Activated naive CD8-positive, alpha-beta T cell (primary cell): ENCODE measurements around the gene S100A2.
A peak's percentile ranks its signal among the peaks of the same experiment; 100 is the strongest.
"Not testable (repeated sequence)": the region's sequence is repeated elsewhere in the genome, so short reads cannot be mapped to it uniquely, and the experiment has no call there.

ENCODE experiments used
- H3K27ac Mint-ChIP-seq: one replicate; pipeline ENCODE4 v1.8.0; 2021; ENCODE audit warnings: mixed read lengths
- H3K27me3 Mint-ChIP-seq: one replicate; pipeline ENCODE4 v1.8.0; 2021; ENCODE audit warnings: mixed read lengths
- H3K36me3 Mint-ChIP-seq: one replicate; pipeline ENCODE4 v1.8.0; 2021; ENCODE audit warnings: mixed read lengths
- H3K4me1 Mint-ChIP-seq: one replicate; pipeline ENCODE4 v1.8.0; 2021; ENCODE audit warnings: low read depth, mixed read lengths
- H3K4me3 Mint-ChIP-seq: one replicate; pipeline ENCODE4 v1.8.0; 2021; ENCODE audit warnings: mild to moderate bottlenecking, mixed read lengths
- H3K9me3 Mint-ChIP-seq: one replicate; pipeline ENCODE4 v1.8.0; 2021; ENCODE audit warnings: low read depth, mixed read lengths

The S100A2 gene

GRCh38 chr1:153606194-153606593, 40.5 kb upstream of the S100A2 start:
- H3K4me3 Mint-ChIP-seq, result no peak overlapping the region
- H3K4me1 Mint-ChIP-seq, result peaks cover 5% of the 10 kb centered on the region
- H3K27me3 Mint-ChIP-seq, result no peaks in the 10 kb centered on the region
- H3K27ac Mint-ChIP-seq, result no peak overlapping the region
- no peaks in the 10 kb centered on the region for H3K36me3 Mint-ChIP-seq
- H3K9me3 Mint-ChIP-seq, result no peaks in the 10 kb centered on the region

- Mint-ChIP-seq H3K4me1 (peaks cover 14% of the 10 kb centered on the region), H3K36me3 (no peaks in the 10 kb centered on the region), H3K27me3 (no peaks in the 10 kb centered on the region), H3K27ac (no peak overlapping the region), H3K9me3 (no peaks in the 10 kb centered on the region), H3K4me3 (no peak overlapping the region)
Measured at GRCh38 chr1:153602749-153603148, 37.1 kb upstream of the S100A2 start.

GRCh38 chr1:153599847-153600246, 34.2 kb upstream of the S100A2 start:
- peaks cover 23% of the 10 kb centered on the region for H3K4me1 Mint-ChIP-seq

GRCh38 chr1:153598309-153599172, 32.9 kb upstream of the S100A2 start:
- peaks cover 23% of the 10 kb centered on the region for H3K4me1 Mint-ChIP-seq
- H3K4me3 Mint-ChIP-seq, result no peak overlapping the region
- H3K27ac Mint-ChIP-seq, result peak overlapping the region; percentile 34
- no peaks in the 10 kb centered on the region for H3K36me3 Mint-ChIP-seq
- no peaks in the 10 kb centered on the region for H3K9me3 Mint-ChIP-seq
- no peaks in the 10 kb centered on the region for H3K27me3 Mint-ChIP-seq

More at GRCh38 chr1:153599847-153600246, 34.2 kb upstream of the S100A2 start:
- no peak overlapping the region for H3K27ac Mint-ChIP-seq
- no peak overlapping the region for H3K4me3 Mint-ChIP-seq
- H3K36me3 Mint-ChIP-seq, result no peaks in the 10 kb centered on the region
- no peaks in the 10 kb centered on the region for H3K27me3 Mint-ChIP-seq
- no peaks in the 10 kb centered on the region for H3K9me3 Mint-ChIP-seq

GRCh38 chr1:153597206-153597605, 31.6 kb upstream of the S100A2 start:
- Mint-ChIP-seq H3K36me3 (no peaks in the 10 kb centered on the region), H3K27ac (no peak overlapping the region), H3K4me3 (no peak overlapping the region)

GRCh38 chr1:153592748-153593147, 27.1 kb upstream of the S100A2 start:
- Mint-ChIP-seq H3K9me3 (no peaks in the 10 kb centered on the region), H3K4me3 (no peak overlapping the region), H3K27ac (no peak overlapping the region), H3K27me3 (no peaks in the 10 kb centered on the region), H3K4me1 (peaks cover 9% of the 10 kb centered on the region), H3K36me3 (no peaks in the 10 kb centered on the region)

More at GRCh38 chr1:153597206-153597605, 31.6 kb upstream of the S100A2 start:
- Mint-ChIP-seq H3K27me3 (no peaks in the 10 kb centered on the region), H3K4me1 (peaks cover 20% of the 10 kb centered on the region), H3K9me3 (no peaks in the 10 kb centered on the region)

GRCh38 chr1:153588482-153588881, 22.8 kb upstream of the S100A2 start:
- Mint-ChIP-seq H3K4me3 (no peak overlapping the region), H3K9me3 (no peaks in the 10 kb centered on the region), H3K4me1 (no peaks in the 10 kb centered on the region), H3K27me3 (no peaks in the 10 kb centered on the region), H3K27ac (no peak overlapping the region), H3K36me3 (no peaks in the 10 kb centered on the region)

- not testable (repeated sequence) for H3K4me3 Mint-ChIP-seq, H3K9me3 Mint-ChIP-seq, H3K27me3 Mint-ChIP-seq
Measured at GRCh38 chr1:153588033-153588432, 22.4 kb upstream of the S100A2 start.

GRCh38 chr1:153587314-153587713, 21.7 kb upstream of the S100A2 start:
- Mint-ChIP-seq H3K4me1 (no peaks in the 10 kb centered on the region), H3K27ac (no peak overlapping the region), H3K27me3 (no peaks in the 10 kb centered on the region), H3K36me3 (no peaks in the 10 kb centered on the region), H3K9me3 (no peaks in the 10 kb centered on the region), H3K4me3 (no peak overlapping the region)

More at GRCh38 chr1:153588033-153588432, 22.4 kb upstream of the S100A2 start:
- not testable (repeated sequence) for H3K36me3 Mint-ChIP-seq, H3K27ac Mint-ChIP-seq, H3K4me1 Mint-ChIP-seq

- H3K27me3 Mint-ChIP-seq, result no peaks in the 10 kb centered on the region
- H3K27ac Mint-ChIP-seq, result no peak overlapping the region
- H3K4me1 Mint-ChIP-seq, result no peaks in the 10 kb centered on the region
- no peaks in the 10 kb centered on the region for H3K36me3 Mint-ChIP-seq
- no peak overlapping the region for H3K4me3 Mint-ChIP-seq
- no peaks in the 10 kb centered on the region for H3K9me3 Mint-ChIP-seq
Measured at GRCh38 chr1:153586347-153586746, 20.7 kb upstream of the S100A2 start.

- Mint-ChIP-seq H3K4me1 (no peaks in the 10 kb centered on the region), H3K27ac (no peak overlapping the region), H3K4me3 (no peak overlapping the region), H3K27me3 (no peaks in the 10 kb centered on the region), H3K9me3 (no peaks in the 10 kb centered on the region), H3K36me3 (no peaks in the 10 kb centered on the region)
Measured at GRCh38 chr1:153585006-153585405, 19.4 kb upstream of the S100A2 start.

GRCh38 chr1:153583976-153584375, 18.3 kb upstream of the S100A2 start:
- Mint-ChIP-seq H3K27me3 (no peaks in the 10 kb centered on the region), H3K4me1 (no peaks in the 10 kb centered on the region), H3K9me3 (no peaks in the 10 kb centered on the region), H3K27ac (no peak overlapping the region), H3K36me3 (no peaks in the 10 kb centered on the region), H3K4me3 (no peak overlapping the region)

- H3K27me3 Mint-ChIP-seq, H3K4me3 Mint-ChIP-seq, H3K4me1 Mint-ChIP-seq, H3K9me3 Mint-ChIP-seq, H3K27ac Mint-ChIP-seq, H3K36me3 Mint-ChIP-seq: not testable (repeated sequence)
Measured at GRCh38 chr1:153583514-153583913, 17.9 kb upstream of the S100A2 start.

- not testable (repeated sequence) for H3K4me3 Mint-ChIP-seq, H3K4me1 Mint-ChIP-seq, H3K9me3 Mint-ChIP-seq, H3K27ac Mint-ChIP-seq, H3K27me3 Mint-ChIP-seq, H3K36me3 Mint-ChIP-seq
Measured at GRCh38 chr1:153582836-153583235, 17.2 kb upstream of the S100A2 start.

- Mint-ChIP-seq H3K27me3 (peaks cover 5% of the 10 kb centered on the region), H3K4me3 (no peak overlapping the region), H3K9me3 (no peaks in the 10 kb centered on the region), H3K4me1 (no peaks in the 10 kb centered on the region), H3K27ac (no peak overlapping the region), H3K36me3 (no peaks in the 10 kb centered on the region)
Measured at GRCh38 chr1:153578936-153579335, 13.3 kb upstream of the S100A2 start.

- Mint-ChIP-seq H3K9me3 (no peaks in the 10 kb centered on the region), H3K36me3 (no peaks in the 10 kb centered on the region), H3K27me3 (peaks cover 5% of the 10 kb centered on the region), H3K4me1 (no peaks in the 10 kb centered on the region), H3K4me3 (no peak overlapping the region), H3K27ac (no peak overlapping the region)
Measured at GRCh38 chr1:153578490-153578889, 12.8 kb upstream of the S100A2 start.
